Stimulated activated CD8-positive, alpha-beta memory T cell treated with anti-CD3 and anti-CD28 coated beads, Interleukin-12 subunit alpha, Interleukin-12 subunit beta, amount 100 ng/mL, for 24 hours (primary cell): ENCODE results near the gene TMOD1.
"Not testable (repeated sequence)": the region's sequence is repeated elsewhere in the genome, so short reads cannot be mapped to it uniquely, and the experiment has no call there.

Experiments used
- DNase-seq: peaks from one replicate; pipeline ENCODE4 v3.0.0-alpha.2; 2020; ENCODE audit errors: extremely low read depth

Gene TMOD1

DNA sequence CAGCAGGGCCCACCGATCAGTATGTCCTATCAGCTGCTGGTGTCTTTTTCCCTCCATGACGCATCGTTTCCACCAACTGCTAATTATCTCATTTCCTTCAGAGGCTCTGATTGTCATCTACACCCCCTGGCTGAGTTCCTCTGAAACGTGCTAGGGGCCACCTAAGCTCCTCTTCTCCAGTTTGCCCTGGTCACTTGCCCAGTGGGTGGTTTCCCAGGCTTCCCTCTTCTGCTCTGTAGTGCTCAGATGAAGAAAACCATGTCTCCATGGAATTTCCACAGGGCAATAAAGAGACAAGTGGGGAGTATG lies 66.4 kb downstream of the TMOD1 start:
- DNase-seq = no peak

DNA sequence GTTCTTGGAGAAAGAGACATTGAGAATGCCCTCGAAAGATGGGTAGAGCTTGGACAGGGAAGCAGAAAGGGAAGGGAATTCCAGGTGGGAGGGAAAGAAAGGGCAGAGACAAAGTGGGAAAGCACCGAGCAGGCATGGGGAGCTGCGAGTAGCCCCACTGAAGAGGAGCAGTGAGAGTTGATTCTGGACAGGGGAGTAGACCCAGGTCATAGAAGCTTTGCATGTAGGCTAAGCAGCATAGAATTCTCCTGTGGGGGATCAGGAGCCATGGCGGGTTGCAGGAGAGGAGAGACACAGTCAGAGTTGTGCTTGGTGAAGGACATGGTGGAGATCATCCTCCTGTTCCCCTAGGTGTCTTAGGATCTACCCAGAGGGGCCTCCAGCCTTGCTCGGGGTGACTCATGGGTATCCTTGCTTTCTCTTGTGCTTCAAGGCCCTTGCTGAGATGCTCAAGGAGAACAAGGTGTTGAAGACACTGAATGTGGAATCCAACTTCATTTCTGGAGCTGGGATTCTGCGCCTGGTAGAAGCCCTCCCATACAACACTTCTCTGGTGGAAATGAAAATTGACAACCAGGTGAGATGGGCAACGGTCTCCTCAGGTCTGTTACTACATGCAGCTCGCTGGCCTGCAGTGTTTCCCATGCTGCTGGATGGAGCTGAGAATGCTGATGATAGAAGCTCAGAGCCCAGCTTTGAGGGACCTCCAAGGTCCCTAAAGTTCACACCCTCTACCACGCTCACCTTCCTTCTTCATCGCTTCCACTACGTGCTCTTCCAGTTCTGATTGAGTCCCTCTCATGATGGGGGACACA lies 67.2 kb downstream of the TMOD1 start:
- DNase-seq = no peak

DNA sequence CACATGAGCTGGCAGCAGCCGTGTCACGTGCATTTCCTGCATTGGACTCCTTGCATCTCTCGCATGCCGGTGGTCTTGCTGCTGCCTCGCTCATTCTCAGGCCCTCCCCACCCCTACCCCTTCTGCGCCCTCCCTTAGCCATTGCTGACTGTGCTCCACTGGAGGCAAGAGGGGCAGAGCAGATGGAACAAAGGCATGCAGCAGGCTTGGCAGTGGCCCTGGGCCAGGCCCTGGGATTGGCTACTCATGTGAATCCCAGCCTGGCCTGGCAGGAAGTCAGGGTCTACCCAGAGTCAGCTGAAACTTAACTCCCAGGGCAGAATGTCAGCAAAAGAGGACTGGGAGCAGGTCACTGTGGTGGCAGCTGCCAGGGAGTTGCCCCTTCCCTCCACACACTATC lies 69.4 kb downstream of the TMOD1 start:
- no peak for DNase-seq

DNA sequence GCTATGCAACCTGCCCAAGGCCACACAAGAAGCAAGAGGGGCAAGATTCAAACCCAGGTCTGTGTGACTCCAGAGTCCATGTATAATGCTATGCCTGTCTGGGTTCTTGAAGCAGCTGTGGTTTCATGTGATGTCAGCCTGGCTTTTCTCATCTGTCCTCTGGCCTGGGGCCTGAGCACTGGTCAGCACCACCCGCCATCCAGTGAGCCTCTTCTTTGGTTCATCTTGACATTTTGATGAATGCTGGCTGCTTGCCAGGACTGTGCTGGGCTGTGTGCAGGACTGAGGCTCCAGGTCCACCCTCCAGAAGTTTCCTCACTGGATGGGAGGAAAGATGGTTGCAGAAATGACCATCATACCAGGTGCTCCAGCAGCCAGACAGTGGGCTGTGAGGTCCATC lies 70.2 kb downstream of the TMOD1 start:
- no peak for DNase-seq

DNA sequence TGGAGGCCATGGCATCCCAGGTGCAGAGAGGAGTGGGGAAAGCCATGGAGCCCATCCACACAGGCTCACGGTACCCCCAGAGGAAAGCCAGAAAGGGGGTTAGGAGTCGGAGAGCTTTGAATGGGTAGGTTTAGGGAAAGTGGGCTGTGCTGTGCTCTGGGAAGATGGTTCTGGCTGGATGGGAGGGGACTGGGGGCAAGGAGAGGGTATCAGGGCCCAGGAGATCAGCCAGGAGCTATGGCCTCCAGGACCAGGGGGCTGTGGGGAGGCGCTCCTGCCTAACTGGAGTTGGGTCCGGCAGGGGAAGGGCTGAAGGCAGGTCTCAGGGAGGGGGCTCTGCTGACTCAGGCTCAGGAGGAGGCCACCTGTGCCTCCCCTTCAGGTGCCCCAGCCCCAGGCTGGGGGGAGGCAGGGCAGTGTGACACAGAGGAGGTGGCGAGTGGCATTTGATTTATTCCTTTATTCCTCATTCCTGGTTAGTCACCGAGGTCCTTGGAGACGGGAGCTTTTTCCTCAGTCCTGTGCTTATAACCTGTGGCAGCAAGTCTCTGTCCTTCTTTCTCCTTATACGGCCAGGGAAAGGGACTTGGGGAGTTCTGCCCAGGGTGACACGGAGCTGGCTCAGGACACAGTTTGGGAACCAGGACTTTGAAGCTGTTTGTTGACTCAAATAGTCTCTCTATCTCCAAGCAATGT lies 70.9 kb downstream of the TMOD1 start:
- no peak for DNase-seq

DNA sequence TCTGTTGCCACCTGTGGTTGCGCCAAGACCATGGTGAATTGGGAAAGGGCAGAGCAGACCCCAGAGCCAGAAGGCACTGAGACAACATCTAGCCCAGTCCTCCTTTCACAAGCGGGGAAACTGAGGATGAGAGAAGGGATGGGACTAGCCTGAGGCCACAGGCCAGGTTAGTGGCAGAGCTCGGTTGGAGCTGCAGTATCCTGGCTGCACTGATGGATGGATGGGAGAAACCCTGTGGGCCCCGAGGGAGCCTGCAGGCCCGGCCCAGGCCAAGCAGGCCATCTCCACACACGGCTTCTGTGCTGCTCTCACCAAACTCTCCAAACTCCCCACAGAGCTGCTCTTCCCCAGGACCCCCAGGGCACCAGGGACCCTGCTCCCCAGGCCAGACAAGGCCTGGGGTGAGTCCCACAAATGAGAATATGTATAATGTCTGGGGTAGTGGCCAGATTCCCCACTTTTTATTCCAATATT lies 71.5 kb downstream of the TMOD1 start:
- no peak for DNase-seq

DNA sequence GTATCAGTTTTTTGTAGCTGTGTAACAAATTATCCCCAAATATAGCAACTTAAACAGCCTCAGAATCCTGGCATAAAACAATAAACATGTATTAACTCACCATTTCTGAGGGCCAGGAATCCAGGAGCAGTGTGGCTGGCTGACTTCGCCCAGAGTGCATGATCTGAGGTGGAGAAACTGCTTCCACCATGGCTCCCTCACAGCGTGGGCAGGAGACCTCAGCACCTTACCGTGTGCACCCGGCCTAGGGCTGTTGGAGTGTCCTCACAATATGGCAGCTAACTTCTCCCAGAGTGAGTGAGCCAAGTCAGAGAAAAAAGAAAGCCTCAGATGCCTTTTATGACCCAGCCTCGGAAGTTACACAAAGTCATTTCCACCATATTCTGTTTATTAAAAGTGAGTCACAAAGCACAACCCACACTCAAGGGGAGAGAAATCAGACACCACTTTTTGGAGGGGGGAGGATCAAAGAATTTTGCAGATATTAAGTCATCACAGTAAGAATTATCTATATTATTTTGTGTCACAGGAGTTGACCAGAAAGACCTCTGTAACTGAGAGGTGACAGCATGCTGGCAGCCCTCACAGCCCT lies 72.1 kb downstream of the TMOD1 start:
- no peak for DNase-seq

DNA sequence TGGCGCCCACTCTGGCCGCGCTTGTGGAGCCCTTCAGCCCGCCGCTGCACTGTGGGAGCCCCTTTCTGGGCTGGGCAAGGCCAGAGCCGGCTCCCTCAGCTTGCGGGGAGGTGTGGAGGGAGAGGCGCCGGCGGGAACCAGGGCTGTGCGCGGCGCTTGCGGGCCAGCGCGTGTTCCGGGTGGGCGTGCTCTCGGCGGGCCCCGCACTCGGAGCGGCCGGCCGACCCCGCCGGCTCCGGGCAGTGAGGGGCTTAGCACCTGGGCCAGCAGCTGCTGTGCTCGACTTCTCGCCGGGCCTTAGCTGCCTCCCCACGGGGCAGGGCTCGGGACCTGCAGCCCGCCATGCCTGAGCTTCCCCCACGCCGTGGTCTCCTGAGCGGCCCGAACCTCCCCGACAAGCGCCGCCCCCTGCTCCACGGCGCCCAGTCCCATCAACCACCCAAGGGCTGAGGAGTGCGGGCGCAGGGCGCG lies 72.7 kb downstream of the TMOD1 start:
- DNase-seq = not testable (repeated sequence)

DNA sequence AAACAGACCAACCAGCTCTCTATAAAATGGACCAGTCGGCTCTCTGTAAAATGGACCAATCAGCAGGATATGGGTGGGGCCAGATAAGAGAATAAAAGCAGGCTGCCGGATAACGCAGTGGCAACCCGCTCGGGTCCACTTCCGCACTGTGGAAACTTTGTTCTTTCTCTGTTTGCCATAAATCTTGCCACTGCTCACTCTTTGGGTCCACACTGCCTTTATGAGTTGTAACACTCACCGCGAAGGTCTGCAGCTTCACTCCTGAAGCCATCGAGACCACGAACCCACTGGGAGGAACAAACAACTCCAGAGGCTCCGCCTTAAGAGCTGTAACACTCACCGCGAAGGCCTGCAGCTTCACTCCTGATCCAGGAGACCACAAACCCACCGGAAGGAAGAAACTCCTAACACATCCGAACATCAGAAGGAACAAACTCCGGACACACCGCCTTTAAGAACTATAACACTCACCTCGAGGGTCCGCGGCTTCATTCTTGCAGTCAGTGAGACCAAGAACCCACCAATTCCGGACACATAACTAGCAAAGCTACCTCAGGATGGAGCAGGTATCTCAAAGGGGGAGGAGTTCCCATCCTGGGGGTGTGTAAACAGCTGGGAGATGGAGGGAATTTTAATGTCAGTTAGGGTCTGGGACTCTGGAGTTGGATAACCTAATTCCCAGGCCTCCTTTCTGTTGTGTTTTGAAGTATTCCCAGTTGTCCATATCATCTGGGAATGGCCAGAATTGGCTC lies 73.6 kb downstream of the TMOD1 start:
- not testable (repeated sequence) for DNase-seq

DNA sequence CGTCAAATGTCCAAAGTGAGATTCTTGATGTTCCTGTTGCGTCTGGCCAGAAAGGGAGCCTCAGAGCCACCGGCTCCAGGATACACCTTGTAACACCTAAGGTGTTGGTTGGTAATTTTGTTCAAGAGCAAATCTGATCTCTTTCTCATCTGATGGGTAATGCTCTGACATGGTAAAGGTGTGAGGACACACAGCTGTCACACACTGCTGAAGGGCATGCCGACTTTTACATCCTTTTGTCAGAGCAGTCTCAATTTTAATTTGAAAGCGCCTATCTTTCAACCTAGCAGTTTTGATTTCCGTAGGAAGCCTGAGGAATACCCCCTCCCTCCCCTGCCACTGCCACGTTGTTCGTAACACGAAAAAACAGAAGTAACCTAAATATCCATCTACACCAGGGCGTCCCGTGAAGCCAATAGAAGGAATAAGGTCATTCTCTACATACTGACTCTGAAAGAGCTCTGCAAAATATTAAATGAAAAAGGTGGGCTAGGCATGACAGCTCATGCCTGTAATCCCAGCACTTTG lies 74.3 kb downstream of the TMOD1 start:
- DNase-seq = no peak

DNA sequence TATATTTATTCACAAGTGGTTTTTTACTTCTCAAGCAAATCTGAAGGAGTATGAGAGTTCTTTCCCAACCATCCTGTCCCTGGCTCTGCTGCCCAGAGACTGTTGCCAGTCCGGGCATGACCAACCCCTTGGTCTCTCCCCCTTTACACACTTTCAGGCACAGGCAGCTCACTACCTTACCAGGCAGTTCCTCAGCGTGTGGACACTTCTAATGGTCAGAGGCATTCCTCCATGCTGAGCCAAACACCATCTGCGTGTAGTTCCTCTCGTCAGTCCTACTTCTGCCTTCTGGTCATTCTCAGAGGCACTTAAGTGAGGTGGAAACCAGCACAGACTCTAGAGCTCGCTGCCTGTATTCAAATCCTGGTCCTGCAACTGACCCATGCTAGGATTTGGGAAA lies 75.6 kb downstream of the TMOD1 start:
- no peak for DNase-seq

DNA sequence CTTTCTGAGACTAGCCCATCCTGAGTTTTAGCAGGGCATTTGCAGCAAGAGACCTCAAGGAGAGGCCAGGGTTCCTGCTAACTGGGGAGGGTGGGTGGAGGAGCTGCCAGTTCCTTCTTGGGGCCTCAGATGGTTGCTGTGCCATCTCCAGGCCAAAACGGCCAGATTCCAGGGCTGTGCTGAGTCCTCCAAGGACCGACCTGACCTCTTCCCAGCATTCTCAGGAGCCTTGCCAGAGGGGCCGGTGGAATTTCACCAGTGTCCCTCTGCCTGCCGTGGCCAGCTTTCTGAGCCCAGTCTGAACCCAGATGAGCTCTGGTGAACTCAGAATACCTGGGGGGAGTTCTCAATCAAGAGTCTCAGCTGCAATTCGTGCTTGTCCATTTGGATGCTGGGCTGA lies 77.4 kb downstream of the TMOD1 start:
- no peak for DNase-seq

DNA sequence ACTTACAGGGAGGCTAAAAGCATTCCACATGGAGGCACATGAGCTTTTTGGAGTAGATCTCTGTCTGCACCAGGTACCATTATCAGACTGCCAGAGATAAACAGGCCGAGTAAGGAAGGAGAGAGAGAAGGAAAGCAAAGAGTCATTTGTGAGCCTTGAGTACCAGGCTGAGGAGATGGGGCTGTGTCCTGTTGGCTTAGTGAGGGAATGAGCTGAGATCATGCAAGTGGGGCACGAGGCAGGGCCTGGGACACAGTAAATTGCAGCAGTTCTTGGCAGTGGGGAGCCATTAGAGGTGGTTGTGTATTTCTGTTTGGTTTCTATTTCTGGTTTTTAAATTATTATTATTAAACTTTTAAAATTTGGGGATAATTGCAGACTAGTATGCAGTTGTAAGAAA lies 78.4 kb downstream of the TMOD1 start:
- no peak for DNase-seq

DNA sequence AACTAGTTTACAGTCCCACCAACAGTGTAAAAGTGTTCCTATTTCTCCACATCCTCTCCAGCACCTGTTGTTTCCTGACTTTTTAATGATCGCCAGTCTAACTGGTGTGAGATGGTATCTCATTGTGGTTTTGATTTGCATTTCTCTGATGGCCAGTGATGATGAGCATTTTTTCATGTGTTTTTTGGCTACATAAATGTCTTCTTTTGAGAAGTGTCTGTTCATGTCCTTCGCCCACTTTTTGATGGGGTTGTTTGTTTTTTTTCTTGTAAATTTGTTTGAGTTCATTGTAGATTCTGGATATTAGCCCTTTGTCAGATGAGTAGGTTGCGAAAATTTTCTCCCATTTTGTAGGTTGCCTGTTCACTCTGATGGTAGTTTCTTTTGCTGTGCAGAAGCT lies 80.1 kb downstream of the TMOD1 start:
- DNase-seq = not testable (repeated sequence)

DNA sequence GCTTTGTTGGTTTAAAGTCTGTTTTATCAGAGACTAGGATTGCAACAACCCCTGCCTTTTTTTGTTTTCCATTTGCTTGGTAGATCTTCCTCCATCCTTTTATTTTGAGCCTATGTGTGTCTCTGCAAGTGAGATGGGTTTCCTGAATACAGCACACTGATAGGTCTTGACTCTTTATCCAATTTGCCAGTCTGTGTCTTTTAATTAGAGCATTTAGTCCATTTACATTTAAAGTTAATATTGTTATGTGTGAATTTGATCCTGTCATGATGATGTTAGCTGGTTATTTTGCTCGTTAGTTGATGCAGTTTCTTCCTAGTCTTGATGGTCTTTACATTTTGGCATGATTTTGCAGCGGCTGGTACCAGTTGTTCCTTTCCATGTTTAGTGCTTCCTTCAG lies 83.3 kb downstream of the TMOD1 start:
- not testable (repeated sequence) for DNase-seq

DNA sequence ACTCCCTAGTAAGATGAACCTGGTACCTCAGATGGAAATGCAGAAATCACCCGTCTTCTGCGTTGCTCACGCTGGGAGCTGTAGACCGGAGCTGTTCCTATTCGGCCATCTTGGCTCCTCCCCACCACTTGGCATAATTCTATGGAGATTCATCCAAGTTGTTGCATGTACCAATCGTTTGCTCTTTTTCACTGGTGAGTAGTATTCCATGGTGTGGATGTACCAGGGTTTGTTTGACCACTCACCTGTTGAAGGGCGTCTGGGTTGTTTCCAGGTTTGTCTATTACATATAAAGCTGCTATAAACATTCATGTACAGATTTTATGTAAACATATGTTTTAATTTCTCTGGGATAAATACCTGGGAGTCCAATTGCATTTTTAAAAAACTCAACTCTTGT lies 85.4 kb downstream of the TMOD1 start:
- DNase-seq = not testable (repeated sequence)

DNA sequence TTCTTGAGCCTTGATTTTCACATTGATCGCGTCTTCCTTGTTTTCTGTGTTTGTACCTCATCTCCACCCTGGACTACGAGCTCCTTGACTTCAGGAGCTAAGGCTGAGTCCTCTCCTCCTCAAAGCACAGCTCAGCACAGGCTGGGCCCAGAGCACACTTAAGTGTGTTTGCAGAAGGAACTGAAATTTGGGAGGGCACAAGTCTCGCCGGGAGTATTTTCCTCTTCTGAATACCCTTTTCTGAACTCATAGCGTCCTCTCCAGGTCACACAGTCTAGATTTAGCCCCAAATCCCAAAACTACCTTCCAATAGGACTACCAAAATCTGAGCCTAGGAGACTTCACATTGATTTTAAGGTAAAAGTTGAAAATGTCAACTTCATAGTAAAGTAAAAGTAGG lies 90.1 kb downstream of the TMOD1 start:
- DNase-seq = no peak

DNA sequence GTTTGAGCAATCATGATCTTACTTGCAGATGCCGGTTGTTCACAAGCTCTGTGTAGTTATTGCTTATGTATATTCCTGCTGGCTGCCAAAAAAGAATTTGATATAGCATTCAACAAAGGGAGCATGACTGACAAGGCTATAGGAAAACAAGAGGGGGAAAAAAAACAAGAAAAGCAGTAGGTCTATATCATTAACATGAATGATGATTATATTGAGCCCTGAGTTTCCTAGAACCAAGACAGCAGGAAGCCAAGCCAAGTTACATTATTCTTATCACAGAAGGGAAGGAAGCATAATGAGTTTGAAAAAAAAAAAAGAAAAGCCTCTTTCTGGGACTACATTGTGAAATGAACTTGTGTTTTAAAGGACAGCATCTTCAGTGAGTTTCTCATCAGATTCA lies 90.7 kb downstream of the TMOD1 start:
- DNase-seq = no peak

DNA sequence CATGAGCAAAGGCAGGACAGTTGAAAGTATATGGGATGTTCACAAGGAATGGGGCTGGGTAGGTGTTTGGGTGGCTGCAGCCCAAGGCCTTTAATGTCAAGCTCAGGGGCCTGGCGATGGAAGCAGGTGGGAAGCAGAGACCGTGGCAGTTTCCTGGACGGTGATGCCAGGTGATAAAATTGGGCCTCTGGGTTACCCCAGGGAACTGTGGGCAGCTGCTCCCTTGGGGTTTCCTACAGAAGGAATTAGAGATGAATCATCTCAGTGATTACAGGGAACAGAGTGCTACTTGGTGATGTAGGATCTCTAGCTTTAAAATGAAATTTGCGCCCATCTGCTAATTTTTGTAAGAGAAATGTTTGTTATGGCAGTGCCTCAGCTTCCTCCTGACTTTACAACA lies 92.5 kb downstream of the TMOD1 start:
- DNase-seq = no peak

DNA sequence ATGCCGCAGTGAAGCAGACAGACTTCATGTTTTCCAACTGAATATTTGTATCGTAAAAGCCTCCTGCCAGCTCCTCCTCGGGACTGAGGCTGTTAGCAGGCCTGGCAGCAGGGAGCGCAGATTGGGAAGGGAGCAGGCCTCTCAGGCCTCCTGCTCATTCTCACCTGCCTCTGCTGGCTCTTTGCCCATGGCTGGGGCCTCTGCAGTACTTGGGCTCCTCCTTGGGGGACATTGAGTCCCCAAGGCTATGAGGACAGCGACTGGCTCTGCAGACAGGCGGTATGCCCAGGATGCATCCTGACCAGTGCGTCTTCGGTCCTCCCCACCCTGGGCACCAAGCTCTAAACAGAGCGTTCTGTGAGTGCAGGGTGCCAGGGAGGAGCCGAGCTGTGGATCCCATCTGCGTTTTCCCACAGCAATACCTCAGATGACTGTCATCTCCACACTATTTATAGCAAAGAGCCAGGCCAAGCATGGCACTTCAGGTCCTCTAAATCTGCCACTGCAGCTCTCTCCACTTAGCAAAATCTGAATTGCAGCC lies 93.0 kb downstream of the TMOD1 start:
- DNase-seq = no peak

DNA sequence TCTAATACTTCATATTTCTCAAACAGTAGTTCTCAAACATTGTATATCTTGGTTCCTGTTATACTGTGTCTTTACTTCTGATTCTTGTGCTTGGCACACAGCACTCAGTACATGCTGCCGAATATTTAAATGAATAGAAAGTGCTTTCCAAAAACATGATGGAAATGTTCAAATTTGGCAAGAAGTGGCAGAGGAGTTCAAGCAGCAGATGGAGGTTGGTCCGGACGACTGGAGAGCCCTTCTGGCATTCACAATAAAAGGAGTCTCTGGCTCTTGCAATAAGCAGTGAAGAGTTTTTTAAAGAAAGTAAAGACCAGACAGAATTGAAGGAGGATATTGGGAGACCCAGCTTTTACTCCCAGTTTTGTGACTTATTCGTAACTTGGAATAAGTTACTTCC lies 95.4 kb downstream of the TMOD1 start:
- no peak for DNase-seq
